Lower lobe of right lung (tissue), 2 donors: ENCODE results near the gene ZNF536. TPM values are rescaled to one million over a fixed set of nuclear protein-coding genes. Genes with fewer than 3 reads are reported as not detected.

Experiments
- ATAC-seq, 2 donors: fragments of 200-7000 bp; cut with Tn5 transposase; one replicate each; pipeline ENCODE4 v1.9.1; 2020 to 2022; ENCODE audit warnings: mild to moderate bottlenecking in 2 of 2, moderate library complexity in 2 of 2
- DNase-seq: peaks from one replicate; pipeline ENCODE4 v3.0.0-alpha.2; 2020
- H3K27ac ChIP-seq: fragments of 200-600 bp; one replicate; pipeline ENCODE4 v1.8.0; 2022
- H3K27me3 ChIP-seq: fragments of 200-600 bp; one replicate; pipeline ENCODE4 v1.8.0; 2022; ENCODE audit warnings: low read depth
- H3K36me3 ChIP-seq: fragments of 200-600 bp; one replicate; pipeline ENCODE4 v1.8.0; 2022; ENCODE audit warnings: mild to moderate bottlenecking
- H3K4me1 ChIP-seq: fragments of 200-600 bp; one replicate; pipeline ENCODE4 v1.8.0; 2022
- H3K4me3 ChIP-seq: fragments of 200-600 bp; one replicate; pipeline ENCODE4 v1.8.0; 2022; ENCODE audit warnings: mild to moderate bottlenecking
- H3K9me3 ChIP-seq: fragments of 200-600 bp; one replicate; pipeline ENCODE4 v1.8.0; 2022
- intact Hi-C: fragments of 100-400 bp; cut with DNase I; formaldehyde crosslinking; loops from one replicate; pipeline ENCODE4 v1.11.0; 2022
- total RNA-seq: library from RNA; stranded (reverse); fragmentation: NEBNext Ultra II Directional; extraction: Animal tissue kit (Norgen Biotek cat#: 25700); gene quantifications from one replicate; pipeline ENCODE4 v1.2.1, GENCODE V29; 2021
- TF ChIP-seq, protein P1 (sequence below): fragments of 200-600 bp; IDR thresholded peaks from one replicate; pipeline ENCODE4 v1.8.0; 2022; ENCODE audit warnings: antibody characterized with exemption, mild to moderate bottlenecking
- donor health status: DM: no; HTN: yes; CAD: no; lungs with severe emphysema.

The ZNF536 gene
- total RNA-seq, 1 donor from 2014 or later: 0.12 TPM

DNA sequence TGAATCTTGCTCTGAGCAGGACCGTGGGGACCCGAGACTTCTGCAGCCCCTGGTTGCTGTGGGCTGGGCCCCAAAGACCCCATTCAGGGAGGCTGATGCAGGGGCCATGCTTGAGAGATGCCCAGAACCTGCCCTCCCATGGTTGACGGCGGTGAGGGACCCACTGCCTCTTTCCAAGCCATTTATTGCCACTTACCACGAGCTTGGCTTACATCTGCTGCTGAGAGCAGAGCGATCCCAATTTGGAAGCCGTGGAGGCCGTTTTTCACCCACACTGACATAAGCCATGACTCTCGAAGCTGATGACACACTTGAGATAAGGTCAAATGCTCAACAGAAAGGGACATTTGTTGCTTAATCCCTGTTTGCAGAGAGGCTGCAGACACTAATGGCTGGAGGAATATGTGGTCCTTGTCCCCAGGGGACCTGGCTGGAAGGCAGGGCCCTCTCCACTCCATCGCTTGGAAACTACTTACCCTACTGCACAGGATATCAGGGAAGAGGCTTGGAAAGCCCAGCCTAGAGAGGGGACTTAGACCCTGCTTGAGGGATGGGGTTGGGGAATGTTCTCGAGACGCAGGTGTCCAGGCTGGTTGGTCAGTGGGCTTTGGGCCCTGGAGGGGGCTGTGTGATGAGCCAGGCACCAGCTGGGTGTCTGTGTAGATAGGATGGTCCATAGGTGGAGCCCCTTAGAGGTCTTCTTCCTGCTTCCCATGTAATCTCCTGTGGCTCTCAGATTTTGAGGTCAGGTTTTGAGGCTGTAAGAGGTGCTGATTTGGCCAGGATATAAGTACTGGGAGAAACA, 15.3 kb downstream of the ZNF536 start:
- ATAC-seq: no peak
- TF ChIP-seq, protein P1, sequence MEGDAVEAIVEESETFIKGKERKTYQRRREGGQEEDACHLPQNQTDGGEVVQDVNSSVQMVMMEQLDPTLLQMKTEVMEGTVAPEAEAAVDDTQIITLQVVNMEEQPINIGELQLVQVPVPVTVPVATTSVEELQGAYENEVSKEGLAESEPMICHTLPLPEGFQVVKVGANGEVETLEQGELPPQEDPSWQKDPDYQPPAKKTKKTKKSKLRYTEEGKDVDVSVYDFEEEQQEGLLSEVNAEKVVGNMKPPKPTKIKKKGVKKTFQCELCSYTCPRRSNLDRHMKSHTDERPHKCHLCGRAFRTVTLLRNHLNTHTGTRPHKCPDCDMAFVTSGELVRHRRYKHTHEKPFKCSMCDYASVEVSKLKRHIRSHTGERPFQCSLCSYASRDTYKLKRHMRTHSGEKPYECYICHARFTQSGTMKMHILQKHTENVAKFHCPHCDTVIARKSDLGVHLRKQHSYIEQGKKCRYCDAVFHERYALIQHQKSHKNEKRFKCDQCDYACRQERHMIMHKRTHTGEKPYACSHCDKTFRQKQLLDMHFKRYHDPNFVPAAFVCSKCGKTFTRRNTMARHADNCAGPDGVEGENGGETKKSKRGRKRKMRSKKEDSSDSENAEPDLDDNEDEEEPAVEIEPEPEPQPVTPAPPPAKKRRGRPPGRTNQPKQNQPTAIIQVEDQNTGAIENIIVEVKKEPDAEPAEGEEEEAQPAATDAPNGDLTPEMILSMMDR: no peak
- H3K27ac ChIP-seq: no peak overlapping the region
- no peak for DNase-seq
- no peaks in the 10 kb centered on the region for H3K4me1 ChIP-seq
- peaks cover 3% of the 10 kb centered on the region for H3K27me3 ChIP-seq
- H3K4me3 ChIP-seq: no peak overlapping the region
- no peaks in the 10 kb centered on the region for H3K9me3 ChIP-seq
- intact Hi-C loops: no loop called here
- no peaks in the 10 kb centered on the region for H3K36me3 ChIP-seq

DNA sequence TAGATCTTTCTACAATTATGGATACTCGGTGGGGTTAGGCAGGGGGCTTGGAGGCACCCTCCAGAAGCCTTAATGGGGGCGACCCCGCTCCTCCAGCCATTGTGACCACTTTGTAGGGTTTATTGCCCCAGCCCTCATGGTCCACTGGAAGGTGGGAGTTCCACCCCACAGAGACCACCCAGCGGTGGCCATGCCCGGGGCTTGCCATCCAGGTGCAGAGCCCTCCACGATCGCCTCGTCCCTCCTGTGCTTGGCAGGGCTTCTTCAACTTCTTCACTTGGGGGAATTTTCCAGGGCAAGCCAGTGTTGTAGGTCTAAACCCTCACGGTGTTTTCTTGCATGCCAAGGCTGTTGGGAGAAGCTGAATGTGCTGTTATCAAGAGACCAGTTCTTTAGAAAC, 16.1 kb downstream of the ZNF536 start:
- Histone ChIP-seq H3K27ac (no peak overlapping the region), H3K4me3 (no peak overlapping the region), H3K4me1 (no peaks in the 10 kb centered on the region), H3K9me3 (no peaks in the 10 kb centered on the region), H3K27me3 (peaks cover 3% of the 10 kb centered on the region), H3K36me3 (no peaks in the 10 kb centered on the region)
- DNase-seq (no peak), ATAC-seq (no peak)
- TF ChIP-seq, protein P1: no peak
- intact Hi-C loops: no loop called here

DNA sequence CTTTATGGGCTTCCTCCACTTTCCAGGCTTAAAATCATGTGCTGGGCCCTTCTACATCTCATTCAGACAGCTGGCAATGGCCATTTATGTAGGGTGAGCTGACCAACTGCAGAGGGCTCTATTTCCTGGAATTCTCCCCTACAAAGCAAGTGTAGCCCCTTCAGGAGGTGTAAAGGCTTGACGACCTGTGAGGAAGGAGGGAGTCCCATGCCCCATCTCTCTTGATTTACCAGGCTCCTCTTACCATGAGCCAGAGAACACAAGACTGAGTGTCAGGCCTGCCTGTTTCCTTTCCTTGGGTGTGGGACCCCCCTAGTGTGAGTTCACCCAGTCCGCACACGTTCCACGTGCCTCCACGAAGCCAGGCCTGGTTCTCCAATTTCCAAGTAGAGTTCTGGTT, 16.6 kb downstream of the ZNF536 start:
- H3K27ac ChIP-seq: no peak overlapping the region
- TF ChIP-seq, protein P1: no peak
- H3K4me1 ChIP-seq: no peaks in the 10 kb centered on the region
- H3K27me3 ChIP-seq: peaks cover 3% of the 10 kb centered on the region
- H3K4me3 ChIP-seq: no peak overlapping the region
- ATAC-seq (no peak), DNase-seq (no peak)
- no peaks in the 10 kb centered on the region for H3K9me3 ChIP-seq
- no peaks in the 10 kb centered on the region for H3K36me3 ChIP-seq
- intact Hi-C loops: no loop called here

DNA sequence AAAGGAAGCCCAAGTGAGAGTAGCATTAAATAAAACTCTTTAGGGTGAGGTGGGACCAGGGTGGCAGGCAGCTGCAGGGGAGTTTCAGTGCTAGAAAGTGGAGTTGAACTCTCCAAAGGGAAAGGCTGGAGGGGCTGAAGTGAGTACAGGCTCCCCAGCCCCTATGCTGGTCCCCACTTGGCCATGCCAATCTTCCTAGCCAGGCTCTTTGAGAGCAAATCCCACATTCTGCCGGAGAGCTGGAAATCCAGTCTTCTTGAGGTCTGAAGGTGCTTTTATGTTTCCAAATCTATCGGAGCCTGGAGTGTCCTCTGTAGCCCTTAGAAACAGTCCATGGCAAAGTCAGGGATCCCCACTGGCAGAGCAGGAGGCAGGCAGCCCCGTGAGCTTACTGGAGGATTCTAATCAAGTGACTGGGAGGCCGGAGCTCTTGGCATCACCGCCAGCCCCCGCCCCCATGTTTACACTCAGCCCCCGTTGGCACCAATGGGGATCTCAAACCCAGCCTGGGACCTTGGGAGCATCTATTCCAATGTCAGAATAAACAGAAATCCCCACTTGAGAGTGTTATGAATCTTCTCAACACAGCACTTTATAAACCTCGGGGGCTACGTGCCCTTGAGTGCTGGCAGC, 18.3 kb downstream of the ZNF536 start:
- Histone ChIP-seq H3K4me1 (no peaks in the 10 kb centered on the region), H3K36me3 (no peaks in the 10 kb centered on the region), H3K27ac (no peak overlapping the region), H3K4me3 (no peak overlapping the region), H3K9me3 (no peaks in the 10 kb centered on the region), H3K27me3 (peaks cover 3% of the 10 kb centered on the region)
- intact Hi-C loops: no loop called here
- TF ChIP-seq, protein P1: no peak
- DNase-seq (no peak), ATAC-seq (no peak)

DNA sequence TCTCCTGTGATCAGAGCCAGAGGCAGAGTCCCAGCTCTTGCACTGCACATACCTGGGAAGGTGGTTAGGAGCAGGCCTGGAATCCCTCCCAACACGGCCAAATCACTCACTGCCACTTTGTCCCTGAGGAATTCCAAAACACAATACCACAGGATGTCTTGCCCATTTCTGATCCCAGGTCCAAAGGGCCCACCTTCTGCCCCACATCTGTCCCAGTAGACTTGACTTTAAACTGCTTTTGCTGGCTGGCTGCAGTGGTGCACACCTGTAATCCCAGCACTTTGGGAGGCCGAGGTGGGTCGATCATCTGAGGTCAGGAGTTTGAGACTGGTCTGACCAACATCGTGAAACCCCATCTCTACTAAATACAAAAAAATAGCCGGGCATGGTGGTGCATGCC, 18.9 kb downstream of the ZNF536 start:
- TF ChIP-seq, protein P1: no peak
- H3K36me3 ChIP-seq: no peaks in the 10 kb centered on the region
- no peak for ATAC-seq
- no peak overlapping the region for H3K27ac ChIP-seq
- H3K9me3 ChIP-seq: no peaks in the 10 kb centered on the region
- no peaks in the 10 kb centered on the region for H3K4me1 ChIP-seq
- H3K4me3 ChIP-seq: no peak overlapping the region
- peaks cover 3% of the 10 kb centered on the region for H3K27me3 ChIP-seq
- intact Hi-C loops: no loop called here
- no peak for DNase-seq
